Heart left ventricle (tissue), 13 donors: ENCODE results near the gene PRKCA.

Source experiments
- POLR2A ChIP-seq, 2 donors: fragments of 450-650 bp; IDR thresholded peaks; one replicate each; pipeline ENCODE4 v1.6.1; 2017; ENCODE audit warnings: antibody characterized with exemption in 2 of 2, mild to moderate bottlenecking in 2 of 2, moderate library complexity in 2 of 2
- TF ChIP-seq, protein P1 (sequence below), 12 donors: fragments of 200-600 bp; sonication (generic) in 4 of 12; IDR thresholded peaks; one replicate each; pipeline versions ENCODE4 v1.5.0 to v1.8.0; 2018 to 2022; ENCODE audit warnings: antibody characterized with exemption in 12 of 12, mild to moderate bottlenecking in 5 of 12
- donor health status: ischemic (EF 13 %, LVEDD 7.1; RV severe dilation, severe dysfunction).
- donor health status: DM: no; HTN: yes; CAD: no.
- donor health status: DM: no; HTN: no; CAD: no.
- donor health status: ischemic (EF 25% LVEDD 6.9; RV normal size, moderate dysfunction).
- donor health status: ischemic (EF 25% LVEDD 5.7; RV mildly dilated, moderate dysfunction).
- donor health status: ischemic (EF 35%, LVEDD 5.7; RV mildly dilated, moderate dysfunction).
- donor health status: nonischemic (EF 11% LVEDD 7.7; RV severe dilation, severe dysfunction).
- donor health status: DM: yes; HTN: yes; CAD: no.
- donor health status: PGD.
- donor health status: ischemic (EF 29% LVEDD 5.4; RV normal size, mild dysfunction).
- donor health status: nonischemic (EF 23%, LVEDD 6.1; RV moderate dilation, normal function).

DNA sequence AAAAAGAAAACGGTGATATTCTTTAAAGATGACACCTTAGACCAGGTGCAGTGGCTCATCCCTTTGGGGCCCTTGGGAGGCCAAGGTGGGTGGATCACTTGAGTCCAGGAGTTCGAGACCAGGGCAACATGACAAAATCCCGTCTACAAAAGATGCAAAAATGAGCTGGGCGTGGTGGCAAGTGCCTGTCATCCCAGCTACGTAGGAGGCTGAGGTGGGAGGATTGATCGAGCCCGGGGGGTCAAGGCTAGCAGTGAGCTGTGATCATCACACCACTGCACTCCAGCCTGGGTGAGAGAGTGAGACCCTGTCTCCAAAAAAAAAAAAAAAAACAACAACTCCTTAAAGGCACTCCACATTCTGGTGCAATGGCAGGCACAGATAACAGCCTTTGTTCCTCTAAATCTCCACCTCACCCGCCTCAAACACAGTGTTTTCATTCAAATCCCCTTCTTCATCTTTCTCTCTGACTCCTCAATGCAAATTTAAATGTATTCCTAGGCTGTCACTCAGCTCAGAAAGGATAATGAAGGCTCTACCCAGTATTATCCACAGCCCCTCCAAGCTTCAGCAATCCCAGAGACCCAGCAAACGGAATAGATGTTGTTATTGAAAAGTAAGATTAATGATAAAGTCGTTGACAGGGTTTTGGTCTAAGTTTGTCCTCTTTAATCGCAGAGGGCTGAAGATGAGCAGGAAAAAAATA is 476.3 kb downstream of the PRKCA start:
- TF ChIP-seq, protein P1, sequence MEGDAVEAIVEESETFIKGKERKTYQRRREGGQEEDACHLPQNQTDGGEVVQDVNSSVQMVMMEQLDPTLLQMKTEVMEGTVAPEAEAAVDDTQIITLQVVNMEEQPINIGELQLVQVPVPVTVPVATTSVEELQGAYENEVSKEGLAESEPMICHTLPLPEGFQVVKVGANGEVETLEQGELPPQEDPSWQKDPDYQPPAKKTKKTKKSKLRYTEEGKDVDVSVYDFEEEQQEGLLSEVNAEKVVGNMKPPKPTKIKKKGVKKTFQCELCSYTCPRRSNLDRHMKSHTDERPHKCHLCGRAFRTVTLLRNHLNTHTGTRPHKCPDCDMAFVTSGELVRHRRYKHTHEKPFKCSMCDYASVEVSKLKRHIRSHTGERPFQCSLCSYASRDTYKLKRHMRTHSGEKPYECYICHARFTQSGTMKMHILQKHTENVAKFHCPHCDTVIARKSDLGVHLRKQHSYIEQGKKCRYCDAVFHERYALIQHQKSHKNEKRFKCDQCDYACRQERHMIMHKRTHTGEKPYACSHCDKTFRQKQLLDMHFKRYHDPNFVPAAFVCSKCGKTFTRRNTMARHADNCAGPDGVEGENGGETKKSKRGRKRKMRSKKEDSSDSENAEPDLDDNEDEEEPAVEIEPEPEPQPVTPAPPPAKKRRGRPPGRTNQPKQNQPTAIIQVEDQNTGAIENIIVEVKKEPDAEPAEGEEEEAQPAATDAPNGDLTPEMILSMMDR (IDR thresholded peaks at IDR 0.05), result no peak
- TF ChIP-seq POLR2A (IDR thresholded peaks at IDR 0.05), result no peak
